Measurements from ENCODE around the gene HMCN1.

The HMCN1 gene

GRCh38 chr1:185917646-185918045 is 183.5 kb downstream of the HMCN1 start:
- TF ChIP-seq, protein P1, sequence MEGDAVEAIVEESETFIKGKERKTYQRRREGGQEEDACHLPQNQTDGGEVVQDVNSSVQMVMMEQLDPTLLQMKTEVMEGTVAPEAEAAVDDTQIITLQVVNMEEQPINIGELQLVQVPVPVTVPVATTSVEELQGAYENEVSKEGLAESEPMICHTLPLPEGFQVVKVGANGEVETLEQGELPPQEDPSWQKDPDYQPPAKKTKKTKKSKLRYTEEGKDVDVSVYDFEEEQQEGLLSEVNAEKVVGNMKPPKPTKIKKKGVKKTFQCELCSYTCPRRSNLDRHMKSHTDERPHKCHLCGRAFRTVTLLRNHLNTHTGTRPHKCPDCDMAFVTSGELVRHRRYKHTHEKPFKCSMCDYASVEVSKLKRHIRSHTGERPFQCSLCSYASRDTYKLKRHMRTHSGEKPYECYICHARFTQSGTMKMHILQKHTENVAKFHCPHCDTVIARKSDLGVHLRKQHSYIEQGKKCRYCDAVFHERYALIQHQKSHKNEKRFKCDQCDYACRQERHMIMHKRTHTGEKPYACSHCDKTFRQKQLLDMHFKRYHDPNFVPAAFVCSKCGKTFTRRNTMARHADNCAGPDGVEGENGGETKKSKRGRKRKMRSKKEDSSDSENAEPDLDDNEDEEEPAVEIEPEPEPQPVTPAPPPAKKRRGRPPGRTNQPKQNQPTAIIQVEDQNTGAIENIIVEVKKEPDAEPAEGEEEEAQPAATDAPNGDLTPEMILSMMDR (conservative IDR thresholded peaks at IDR 0.05): no peak
- TF ChIP-seq ZFX (IDR thresholded peaks at IDR 0.05): no peak

DNA sequence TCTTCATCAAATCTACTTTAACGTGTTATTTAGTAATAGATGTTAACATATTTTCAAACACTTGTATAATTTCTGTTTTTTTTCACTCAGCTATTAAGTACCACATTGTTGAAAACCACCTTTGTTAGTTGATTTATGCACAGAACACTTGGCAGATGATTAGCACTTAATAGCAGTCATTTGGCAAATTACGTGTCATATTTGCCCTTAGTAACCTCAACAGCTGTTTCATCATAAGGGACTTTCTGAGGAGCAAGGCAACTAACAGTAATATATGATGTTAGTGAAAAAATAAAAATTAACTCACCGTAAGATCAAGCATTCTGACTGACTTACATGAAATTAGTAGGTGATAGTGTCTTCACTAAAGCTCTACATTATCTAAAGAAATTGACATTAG is 186.4 kb downstream of the HMCN1 start:
- no peak overlapping the region for H3K27ac ChIP-seq
- no peak for TF ChIP-seq ZFX (IDR thresholded peaks at IDR 0.05)
- TF ChIP-seq, protein P1 (conservative IDR thresholded peaks at IDR 0.05): no peak

More at GRCh38 chr1:185917646-185918045, 183.5 kb downstream of the HMCN1 start:
- H3K27ac ChIP-seq: no peak overlapping the region

DNA sequence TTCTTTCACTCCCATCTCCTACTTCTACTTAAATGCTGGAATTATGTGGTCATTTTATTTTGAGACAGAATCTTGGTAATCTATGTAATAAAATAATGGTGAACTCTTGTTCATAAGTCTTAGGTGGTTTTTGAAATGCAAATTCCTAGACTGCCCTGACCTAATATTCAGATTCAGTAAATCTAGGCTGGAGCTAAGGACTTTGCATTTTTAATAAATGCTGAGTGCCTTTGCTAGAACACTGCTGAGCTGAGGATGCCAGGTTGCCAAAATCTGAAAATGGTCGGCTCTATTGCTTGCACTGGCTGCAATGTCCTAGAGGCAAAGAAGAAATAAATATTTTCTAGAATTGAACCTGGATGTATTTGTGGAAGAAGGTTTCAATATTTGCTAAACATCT is 187.4 kb downstream of the HMCN1 start:
- TF ChIP-seq ZFX (IDR thresholded peaks at IDR 0.05): no peak
- TF ChIP-seq, protein P1 (conservative IDR thresholded peaks at IDR 0.05): no peak
- no peak overlapping the region for H3K27ac ChIP-seq

DNA sequence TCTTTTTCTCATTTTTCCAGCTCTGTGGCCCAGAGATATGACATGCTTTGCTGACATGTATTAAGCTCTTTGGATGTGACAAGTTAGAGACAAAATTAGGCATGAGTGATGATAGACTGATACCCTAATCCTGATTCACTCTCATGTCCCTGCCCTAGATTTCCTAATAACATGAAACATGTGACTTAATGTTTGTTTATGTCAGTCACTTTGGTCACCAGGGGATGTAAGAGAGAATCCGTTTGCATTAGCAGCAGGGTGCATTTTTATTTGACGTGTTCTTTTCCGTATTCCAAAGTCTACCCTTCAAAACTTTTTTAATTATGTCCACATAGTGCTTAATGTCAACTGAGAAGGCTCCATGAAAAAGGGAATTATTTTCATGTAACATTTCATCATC is 192.4 kb downstream of the HMCN1 start:
- TF ChIP-seq ZFX (IDR thresholded peaks at IDR 0.05): no peak
- TF ChIP-seq, protein P1 (conservative IDR thresholded peaks at IDR 0.05): no peak
- no peak overlapping the region for H3K27ac ChIP-seq

DNA sequence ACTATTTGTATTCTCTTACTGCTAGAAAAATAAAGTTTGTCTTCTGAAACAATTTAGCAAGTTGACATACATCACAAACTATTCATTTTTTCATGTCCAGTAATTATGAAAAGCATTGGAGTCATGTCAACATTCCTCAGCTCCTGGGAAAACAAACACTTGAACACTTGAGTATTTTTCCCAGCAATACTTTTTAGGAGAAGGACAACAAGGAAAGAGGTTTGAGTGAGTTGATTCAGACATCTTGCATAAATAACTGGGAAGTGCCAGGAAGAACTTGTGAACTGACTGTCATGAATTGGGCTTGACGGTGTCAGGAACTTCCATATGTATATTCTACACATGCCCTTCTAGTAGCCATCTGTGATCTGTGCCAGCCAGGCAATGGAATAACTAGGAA is 195.6 kb downstream of the HMCN1 start:
- TF ChIP-seq, protein P1 (conservative IDR thresholded peaks at IDR 0.05): no peak
- no peak for TF ChIP-seq ZFX (IDR thresholded peaks at IDR 0.05)
- no peak overlapping the region for H3K27ac ChIP-seq

GRCh38 chr1:185931438-185931837 is 197.2 kb downstream of the HMCN1 start:
- TF ChIP-seq, protein P1 (conservative IDR thresholded peaks at IDR 0.05): no peak
- no peak for TF ChIP-seq ZFX (IDR thresholded peaks at IDR 0.05)
- H3K27ac ChIP-seq: no peak overlapping the region

DNA sequence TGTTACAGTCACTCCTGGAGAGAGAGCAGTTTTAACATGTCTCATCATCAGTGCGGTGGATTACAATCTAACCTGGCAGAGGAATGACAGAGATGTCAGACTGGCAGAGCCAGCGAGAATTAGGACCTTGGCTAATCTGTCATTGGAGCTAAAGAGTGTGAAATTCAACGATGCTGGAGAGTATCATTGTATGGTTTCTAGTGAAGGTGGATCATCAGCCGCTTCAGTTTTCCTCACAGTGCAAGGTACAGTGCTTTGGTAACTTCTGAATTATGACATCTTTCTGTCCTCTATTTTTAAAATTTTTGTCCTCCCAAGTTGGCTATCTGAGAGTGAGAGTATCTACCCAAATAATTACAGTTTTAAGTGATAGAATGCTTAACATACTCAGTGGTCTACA is 199.4 kb downstream of the HMCN1 start:
- TF ChIP-seq ZFX (IDR thresholded peaks at IDR 0.05): no peak
- TF ChIP-seq, protein P1 (conservative IDR thresholded peaks at IDR 0.05): no peak
- no peak overlapping the region for H3K27ac ChIP-seq

All from C4-2B (cell line).